22Rv1 (cell line): Measurements from ENCODE around the gene PAQR5.

Experiments used
- ZFX ChIP-seq: fragments of 450-650 bp; IDR thresholded peaks from 2 replicates; pipeline ENCODE4 v1.6.1; 2017; ENCODE audit warnings: antibody characterized with exemption, borderline replicate concordance
- TF ChIP-seq, protein P1 (sequence below): fragments of 450-650 bp; IDR thresholded peaks from 2 replicates; pipeline ENCODE4 v1.5.1; 2017; ENCODE audit warnings: mild to moderate bottlenecking

DNA sequence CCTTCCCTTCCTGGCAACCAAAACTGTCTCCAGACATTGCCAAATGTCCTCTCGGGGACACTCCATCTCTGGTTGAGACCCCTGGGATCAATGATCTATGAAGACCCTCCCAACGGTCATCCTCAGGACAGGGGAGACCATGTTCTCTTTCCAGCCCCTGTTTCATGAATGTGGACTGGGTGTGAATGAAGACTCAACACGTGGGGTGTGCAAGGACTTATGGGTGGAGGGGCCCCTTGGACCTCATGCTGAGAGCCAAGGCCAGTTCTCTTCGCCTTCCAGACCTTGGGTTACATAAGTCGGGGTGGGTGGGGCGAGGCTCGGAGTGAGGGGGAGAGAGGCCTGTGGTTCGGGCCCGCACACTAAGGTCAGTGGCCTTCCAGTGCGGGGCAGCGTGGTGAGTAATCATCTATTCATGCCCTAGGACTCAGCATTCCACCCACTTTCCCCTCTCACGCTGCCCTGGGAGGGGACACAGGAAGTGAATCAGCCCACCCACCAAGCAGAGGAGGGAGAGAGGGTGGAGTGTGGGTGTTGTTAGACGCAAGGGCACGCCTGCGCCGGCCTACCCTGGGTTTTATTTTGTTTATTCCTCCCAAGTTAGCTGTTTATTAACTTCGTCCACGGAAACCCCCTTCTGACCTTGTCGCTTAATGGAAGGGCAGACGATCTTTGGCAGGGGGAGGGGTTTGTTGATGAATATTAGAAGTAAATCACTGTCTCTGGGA is 6.7 kb downstream of the PAQR5 start:
- TF ChIP-seq, protein P1, sequence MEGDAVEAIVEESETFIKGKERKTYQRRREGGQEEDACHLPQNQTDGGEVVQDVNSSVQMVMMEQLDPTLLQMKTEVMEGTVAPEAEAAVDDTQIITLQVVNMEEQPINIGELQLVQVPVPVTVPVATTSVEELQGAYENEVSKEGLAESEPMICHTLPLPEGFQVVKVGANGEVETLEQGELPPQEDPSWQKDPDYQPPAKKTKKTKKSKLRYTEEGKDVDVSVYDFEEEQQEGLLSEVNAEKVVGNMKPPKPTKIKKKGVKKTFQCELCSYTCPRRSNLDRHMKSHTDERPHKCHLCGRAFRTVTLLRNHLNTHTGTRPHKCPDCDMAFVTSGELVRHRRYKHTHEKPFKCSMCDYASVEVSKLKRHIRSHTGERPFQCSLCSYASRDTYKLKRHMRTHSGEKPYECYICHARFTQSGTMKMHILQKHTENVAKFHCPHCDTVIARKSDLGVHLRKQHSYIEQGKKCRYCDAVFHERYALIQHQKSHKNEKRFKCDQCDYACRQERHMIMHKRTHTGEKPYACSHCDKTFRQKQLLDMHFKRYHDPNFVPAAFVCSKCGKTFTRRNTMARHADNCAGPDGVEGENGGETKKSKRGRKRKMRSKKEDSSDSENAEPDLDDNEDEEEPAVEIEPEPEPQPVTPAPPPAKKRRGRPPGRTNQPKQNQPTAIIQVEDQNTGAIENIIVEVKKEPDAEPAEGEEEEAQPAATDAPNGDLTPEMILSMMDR: no peak
- no peak for TF ChIP-seq ZFX
